ELR (cell line): ENCODE results near the gene HOXA10.

Experiments used
- DNase-seq: peaks from one replicate; pipeline ENCODE4 v3.0.0-alpha.2; 2015; ENCODE audit warnings: low read depth

The HOXA10 gene

GRCh38 chr7:27179030-27179429 is 4.9 kb upstream of the HOXA10 start:
- peak; percentile 58 for DNase-seq

GRCh38 chr7:27178366-27178765 is 4.2 kb upstream of the HOXA10 start:
- peak; percentile 90 for DNase-seq

GRCh38 chr7:27177795-27178320 is 3.7 kb upstream of the HOXA10 start:
- peak; percentile 58 for DNase-seq

GRCh38 chr7:27176962-27177794 is 3.1 kb upstream of the HOXA10 start:
- peak; percentile 71 for DNase-seq

GRCh38 chr7:27176524-27176845 is 2.4 kb upstream of the HOXA10 start:
- DNase-seq, result no peak

- peak; percentile 85 for DNase-seq
Measured at GRCh38 chr7:27175626-27176523, 1.8 kb upstream of the HOXA10 start.

GRCh38 chr7:27174874-27175625 is 930 bp upstream of the HOXA10 start:
- DNase-seq, result peak; percentile 68

GRCh38 chr7:27173511-27173955 is 587 bp downstream of the HOXA10 start:
- DNase-seq, result peak; percentile 61

- DNase-seq, result peak; percentile 75
Measured at GRCh38 chr7:27172823-27173510, 1.2 kb downstream of the HOXA10 start.

- DNase-seq, result peak; percentile 92
Measured at GRCh38 chr7:27172315-27172774, 1.8 kb downstream of the HOXA10 start.

GRCh38 chr7:27171637-27172314 is 2.3 kb downstream of the HOXA10 start:
- peak; percentile 78 for DNase-seq

GRCh38 chr7:27171325-27171636 is 2.8 kb downstream of the HOXA10 start:
- peak; percentile 86 for DNase-seq

- DNase-seq, result peak; percentile 34
Measured at GRCh38 chr7:27170426-27171324, 3.4 kb downstream of the HOXA10 start.

- peak; percentile 91 for DNase-seq
Measured at GRCh38 chr7:27169658-27170425, 4.3 kb downstream of the HOXA10 start.

GRCh38 chr7:27168265-27168947 is 5.7 kb downstream of the HOXA10 start:
- DNase-seq, result peak; percentile 81

- DNase-seq, result peak; percentile 84
Measured at GRCh38 chr7:27167916-27168264, 6.2 kb downstream of the HOXA10 start.

GRCh38 chr7:27166531-27167505 is 7.3 kb downstream of the HOXA10 start:
- peak; percentile 89 for DNase-seq
